Right atrium auricular region (tissue), 2 donors: ENCODE data around the gene SEC61B. TPM values are rescaled to one million over a fixed set of nuclear protein-coding genes. Genes with fewer than 3 reads are reported as not detected.

Source experiments
- DNase-seq: peaks from one replicate; pipeline ENCODE4 v3.0.0-alpha.2; 2019; ENCODE audit warnings: low spot score
- H3K27ac ChIP-seq, 2 donors: fragments of 200-600 bp; sonication (generic); 1 replicate in 1 of 2; 2 replicates in 1 of 2; pipeline ENCODE4 v1.5.1; 2016 to 2019
- H3K27me3 ChIP-seq, 2 donors: fragments of 200-600 bp; sonication (generic); one replicate each; pipeline versions ENCODE4 v1.5.1 to v1.6.0; 2017 to 2019
- H3K36me3 ChIP-seq: fragments of 200-600 bp; sonication (generic); one replicate; pipeline ENCODE4 v1.5.1; 2016
- H3K4me1 ChIP-seq, 2 donors: fragments of 200-600 bp; sonication (generic); one replicate each; pipeline versions ENCODE4 v1.5.1 to v1.6.0; 2017 to 2019
- H3K4me3 ChIP-seq, 2 donors: fragments of 200-600 bp; sonication (generic); 1 replicate in 1 of 2; 2 replicates in 1 of 2; pipeline ENCODE4 v1.5.1; 2017 to 2019; ENCODE audit warnings: mild to moderate bottlenecking in 1 of 2, moderate library complexity in 1 of 2
- H3K9me3 ChIP-seq, 2 donors: fragments of 200-600 bp; sonication (generic); one replicate each; pipeline ENCODE4 v1.5.1; 2019
- CTCF ChIP-seq, 2 donors: fragments of 200-600 bp; sonication (generic); IDR thresholded peaks; one replicate each; pipeline ENCODE4 v1.5.1; 2019; ENCODE audit warnings: antibody characterized with exemption in 2 of 2
- total RNA-seq, 2 donors: library from RNA; depleted of rRNA; stranded (reverse); fragments of >200 nt; gene quantifications; one replicate each; pipeline ENCODE4 v1.1.0, GENCODE V29; 2016

The SEC61B gene
- total RNA-seq, 2 donors from 2014 or later, result 29.4 to 53.1 TPM

DNA sequence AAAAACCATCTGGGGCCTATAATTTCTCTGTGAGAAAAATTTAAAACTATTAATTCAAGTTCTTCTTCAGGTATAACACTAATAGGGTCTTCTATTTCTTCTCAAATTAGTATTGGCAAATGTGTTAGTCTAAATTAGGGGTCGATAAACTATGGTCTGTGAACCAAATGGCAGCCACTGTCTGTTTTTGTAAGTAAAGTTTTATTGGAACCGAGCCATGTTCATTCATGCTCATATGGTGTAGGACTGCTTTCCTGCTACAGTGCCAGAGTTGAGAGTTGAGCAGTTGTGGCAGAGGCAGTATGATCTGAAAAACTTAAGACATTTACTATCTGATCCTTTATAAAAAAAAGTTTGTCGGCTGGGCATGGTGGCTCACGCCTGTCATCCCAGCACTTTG lies 29.1 kb downstream of the SEC61B start:
- Histone ChIP-seq H3K36me3 (no peaks in the 10 kb centered on the region), H3K27me3 (no peaks in the 10 kb centered on the region), H3K9me3 (no peaks in the 10 kb centered on the region), H3K4me3 (no peak overlapping the region), H3K27ac (no peak overlapping the region), H3K4me1 (peaks cover 0 to 5% of the 10 kb centered on the region in 2 donors)
- TF ChIP-seq CTCF (IDR thresholded peaks at IDR 0.05), result no peak
- DNase-seq, result no peak

- Histone ChIP-seq H3K27me3 (no peaks in the 10 kb centered on the region), H3K36me3 (no peaks in the 10 kb centered on the region), H3K9me3 (no peaks in the 10 kb centered on the region), H3K4me1 (peaks cover 0 to 11% of the 10 kb centered on the region in 2 donors), H3K27ac (no peak overlapping the region), H3K4me3 (no peak overlapping the region)
- no peak for DNase-seq
- TF ChIP-seq CTCF (IDR thresholded peaks at IDR 0.05), result no peak
Measured at GRCh38 chr9:99253134-99253533, 31.1 kb downstream of the SEC61B start.

- no peak for TF ChIP-seq CTCF (IDR thresholded peaks at IDR 0.05)
Measured at GRCh38 chr9:99253772-99254431, 31.8 kb downstream of the SEC61B start.

GRCh38 chr9:99255651-99256050 lies 33.6 kb downstream of the SEC61B start:
- Histone ChIP-seq H3K36me3 (no peaks in the 10 kb centered on the region), H3K9me3 (no peaks in the 10 kb centered on the region), H3K27me3 (no peaks in the 10 kb centered on the region), H3K27ac (peak overlapping the region in 1 of 2 donors; percentile 19), H3K4me3 (no peak overlapping the region), H3K4me1 (peaks cover 0 to 29% of the 10 kb centered on the region in 2 donors)
- DNase-seq, result no peak
- TF ChIP-seq CTCF (IDR thresholded peaks at IDR 0.05), result no peak

More at GRCh38 chr9:99253772-99254431, 31.8 kb downstream of the SEC61B start:
- H3K9me3 ChIP-seq, result no peaks in the 10 kb centered on the region
- DNase-seq, result no peak
- H3K36me3 ChIP-seq, result no peaks in the 10 kb centered on the region
- H3K4me1 ChIP-seq, result peaks cover 0 to 19% of the 10 kb centered on the region in 2 donors
- no peak overlapping the region for H3K27ac ChIP-seq
- no peaks in the 10 kb centered on the region for H3K27me3 ChIP-seq
- H3K4me3 ChIP-seq, result no peak overlapping the region

DNA sequence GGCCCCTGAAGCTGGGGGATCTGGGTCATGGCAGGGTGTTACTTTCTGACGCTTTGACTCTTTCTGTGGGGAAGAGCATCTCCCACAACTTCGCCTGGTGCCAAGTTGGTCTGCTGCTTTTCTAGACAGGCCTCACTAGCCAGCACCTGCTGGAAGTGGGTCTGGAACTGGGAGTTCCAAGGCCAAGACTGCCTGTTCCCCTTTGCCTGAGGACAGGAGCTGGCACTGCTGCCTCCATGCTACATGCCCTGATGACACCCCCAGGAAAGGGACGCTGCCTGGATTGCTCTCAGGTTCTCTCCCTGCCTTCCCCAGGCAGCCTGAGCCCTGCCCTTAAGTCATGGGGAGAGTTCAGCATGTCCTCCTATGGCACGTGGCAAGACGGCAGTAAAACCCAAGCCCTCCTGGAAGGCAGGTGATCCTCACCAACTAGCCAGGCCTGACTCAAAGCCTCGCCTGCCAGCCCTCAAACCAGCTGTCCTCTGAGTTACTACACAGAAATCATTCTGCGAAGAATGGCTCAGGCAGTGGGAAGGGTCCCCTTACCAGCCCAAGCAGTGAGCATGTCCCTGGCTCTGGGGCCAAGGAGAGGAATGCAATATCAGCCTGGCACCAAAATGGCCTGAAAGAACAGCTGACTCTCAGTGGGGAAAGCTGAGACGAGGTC lies 35.8 kb downstream of the SEC61B start:
- DNase-seq, result no peak
- Histone ChIP-seq H3K36me3 (no peaks in the 10 kb centered on the region), H3K4me3 (no peak overlapping the region), H3K27ac (peak overlapping the region; percentile 71 to 84), H3K9me3 (no peaks in the 10 kb centered on the region), H3K27me3 (no peaks in the 10 kb centered on the region), H3K4me1 (peaks cover 0 to 29% of the 10 kb centered on the region in 2 donors)
- no peak for TF ChIP-seq CTCF (IDR thresholded peaks at IDR 0.05)
